ENCODE data around the gene CEP170.

DNA sequence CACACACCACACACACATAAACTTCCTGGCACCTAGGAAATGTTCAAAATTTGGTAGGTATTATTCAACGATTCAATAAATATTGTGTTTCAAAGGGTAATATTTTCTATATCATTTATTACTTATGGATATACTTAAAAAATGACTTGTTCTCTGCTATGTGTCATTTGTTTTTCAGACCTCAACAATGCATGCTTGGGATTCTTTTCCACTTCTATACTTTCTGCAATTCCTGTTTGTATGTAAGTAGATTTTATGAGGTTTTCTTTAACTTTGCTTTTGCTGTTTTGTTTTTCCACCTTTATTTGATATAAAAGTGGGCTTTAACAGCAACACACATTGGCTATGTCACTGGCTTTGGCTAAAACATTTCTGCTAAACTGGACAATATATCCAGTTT is 3.5 kb downstream of the CEP170 start:
- TF ChIP-seq, protein P1, sequence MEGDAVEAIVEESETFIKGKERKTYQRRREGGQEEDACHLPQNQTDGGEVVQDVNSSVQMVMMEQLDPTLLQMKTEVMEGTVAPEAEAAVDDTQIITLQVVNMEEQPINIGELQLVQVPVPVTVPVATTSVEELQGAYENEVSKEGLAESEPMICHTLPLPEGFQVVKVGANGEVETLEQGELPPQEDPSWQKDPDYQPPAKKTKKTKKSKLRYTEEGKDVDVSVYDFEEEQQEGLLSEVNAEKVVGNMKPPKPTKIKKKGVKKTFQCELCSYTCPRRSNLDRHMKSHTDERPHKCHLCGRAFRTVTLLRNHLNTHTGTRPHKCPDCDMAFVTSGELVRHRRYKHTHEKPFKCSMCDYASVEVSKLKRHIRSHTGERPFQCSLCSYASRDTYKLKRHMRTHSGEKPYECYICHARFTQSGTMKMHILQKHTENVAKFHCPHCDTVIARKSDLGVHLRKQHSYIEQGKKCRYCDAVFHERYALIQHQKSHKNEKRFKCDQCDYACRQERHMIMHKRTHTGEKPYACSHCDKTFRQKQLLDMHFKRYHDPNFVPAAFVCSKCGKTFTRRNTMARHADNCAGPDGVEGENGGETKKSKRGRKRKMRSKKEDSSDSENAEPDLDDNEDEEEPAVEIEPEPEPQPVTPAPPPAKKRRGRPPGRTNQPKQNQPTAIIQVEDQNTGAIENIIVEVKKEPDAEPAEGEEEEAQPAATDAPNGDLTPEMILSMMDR (IDR thresholded peaks at IDR 0.05), result no peak
- TF ChIP-seq POLR2A (IDR thresholded peaks at IDR 0.05), result no peak

All from right lobe of liver (tissue), 4 donors.